ENCODE measurements around the gene TWF1. TPM values are rescaled to one million over a fixed set of nuclear protein-coding genes. Genes with fewer than 3 reads are reported as not detected.
"Not testable (repeated sequence)": the region's sequence is repeated elsewhere in the genome, so short reads cannot be mapped to it uniquely, and the experiment has no call there.

The TWF1 gene
- total RNA-seq (10 to 100 TPM; 23.4 to 53.3 (median 29.4) TPM), total RNA-seq (41.4 to 118 (median 62.1) reads per million in 29 experiments)
- 43.9 TPM for total RNA-seq (2013)

GRCh38 chr12:43805860-43806736 is at the start of gene TWF1:
TSS of gene TWF1 (minus strand) at chr12:43806317. CDS start at chr12:43806245, 72 bp downstream.
- POLR2A ChIA-PET = interaction anchor here (0.9 to 2.7 kb wide), 7 partner anchors 11 to 50 kb away, joined by 3 to 17 read pairs (median 6); partner anchors contain the start of genes IRAK4 (in 2 of the 2), PUS7L (in 2 of the 2) and TMEM117 (in 2 of the 2)
- H3K4me1 ChIP-seq (ENCODE audit: control insufficient read depth in 1 of 2, extremely low read depth in 1 of 2, insufficient read depth in 2 of 2, low read length in 2 of 2) = peaks cover 0 to 26% of the 10 kb centered on the region in 2 experiments
- ATAC-seq (replicated peaks in 1 of 4) = peak; percentile 91 to 93 (median 92)
- no peaks in the 10 kb centered on the region for H3K9me3 ChIP-seq
- peak within 1 kb of the TSS; percentile 100 for H3K27ac Mint-ChIP-seq
- peak within 1 kb of the TSS; percentile 89 to 91 for H3K4me3 ChIP-seq (ENCODE audit: control insufficient read depth in 1 of 2, extremely low read depth in 1 of 2, low read length in 1 of 2)
- under 1% methylated on average over 84 of the region's 89 CpGs for WGBS (ENCODE audit: insufficient coverage)
- peak within 1 kb of the TSS; percentile 93 to 100 (median 100) for H3K4me3 Mint-ChIP-seq
- CTCF ChIA-PET = interaction anchor here in 1 of 2 donors (0.7 to 4.9 kb wide), 7 partner anchors 26 to 77 kb away, joined by 3 to 30 read pairs (median 4); partner anchors contain the start of genes IRAK4, PUS7L and TMEM117
- peak; percentile 62 to 89 (median 78) for DNase-seq
- H3K9me3 Mint-ChIP-seq = no peaks in the 10 kb centered on the region
- peaks cover 36 to 58% (median 44%) of the 10 kb centered on the region in 3 donors for H3K4me1 Mint-ChIP-seq
- peak within 1 kb of the TSS; percentile 91 for H3K27ac ChIP-seq (ENCODE audit: low read length)
- peaks cover 5% of the 10 kb centered on the region for H3K36me3 Mint-ChIP-seq
- H3K27me3 Mint-ChIP-seq = no peaks in the 10 kb centered on the region
- H3K27me3 ChIP-seq (replicated peaks in 1 of 2; ENCODE audit: control insufficient read depth in 2 of 2, extremely low read depth in 1 of 2, insufficient read depth in 2 of 2, low read length in 1 of 2) = no peaks in the 10 kb centered on the region
- peaks cover 0 to 14% of the 10 kb centered on the region in 2 donors for H3K36me3 ChIP-seq (ENCODE audit: control insufficient read depth in 2 of 2, extremely low read depth in 1 of 2, insufficient read depth in 1 of 2, low read length in 1 of 2)

- no peaks in the 10 kb centered on the region for H3K4me1 Mint-ChIP-seq
- H3K4me3 Mint-ChIP-seq = no peak overlapping the region
- CTCF ChIA-PET = interaction anchor here in 1 of 2 donors (0.9 kb wide), 1 partner anchor 69 kb away, joined by 3 read pairs; no protein-coding TSS in a partner anchor
- POLR2A ChIA-PET = no interaction called here
- Histone ChIP-seq H3K27ac (ENCODE audit: low read length) (no peak overlapping the region), H3K4me1 (ENCODE audit: control insufficient read depth in 1 of 2, extremely low read depth in 1 of 2, insufficient read depth in 2 of 2, low read length in 2 of 2) (no peaks in the 10 kb centered on the region), H3K4me3 (ENCODE audit: control insufficient read depth in 1 of 2, extremely low read depth in 1 of 2, low read length in 1 of 2) (no peak overlapping the region), H3K36me3 (ENCODE audit: control insufficient read depth in 2 of 2, extremely low read depth in 1 of 2, insufficient read depth in 1 of 2, low read length in 1 of 2) (no peaks in the 10 kb centered on the region), H3K9me3 (no peaks in the 10 kb centered on the region), H3K27me3 (replicated peaks in 1 of 2; ENCODE audit: control insufficient read depth in 2 of 2, extremely low read depth in 1 of 2, insufficient read depth in 2 of 2, low read length in 1 of 2) (peaks cover 0 to 2% of the 10 kb centered on the region in 2 experiments)
- no CpG with 5 or more reads among the region's 1 CpG for WGBS (ENCODE audit: insufficient coverage)
- H3K27me3 Mint-ChIP-seq = no peaks in the 10 kb centered on the region
- DNase-seq (no peak), ATAC-seq (replicated peaks in 1 of 4) (no peak)
- peaks cover 2 to 3% (median 3%) of the 10 kb centered on the region in 3 donors for H3K9me3 Mint-ChIP-seq
- peaks cover 18% of the 10 kb centered on the region for H3K36me3 Mint-ChIP-seq
- no peak overlapping the region for H3K27ac Mint-ChIP-seq
Measured at GRCh38 chr12:43852744-43853143, 46.6 kb upstream of the TWF1 start.

- ChIA-PET CTCF (no interaction called here), POLR2A (no interaction called here)
- Histone ChIP-seq H3K27me3 (replicated peaks in 1 of 2; ENCODE audit: control insufficient read depth in 2 of 2, extremely low read depth in 1 of 2, insufficient read depth in 2 of 2, low read length in 1 of 2) (no peaks in the 10 kb centered on the region), H3K4me1 (ENCODE audit: control insufficient read depth in 1 of 2, extremely low read depth in 1 of 2, insufficient read depth in 2 of 2, low read length in 2 of 2) (no peaks in the 10 kb centered on the region), H3K27ac (ENCODE audit: low read length) (no peak overlapping the region), H3K4me3 (ENCODE audit: control insufficient read depth in 1 of 2, extremely low read depth in 1 of 2, low read length in 1 of 2) (no peak overlapping the region), H3K9me3 (no peaks in the 10 kb centered on the region), H3K36me3 (ENCODE audit: control insufficient read depth in 2 of 2, extremely low read depth in 1 of 2, insufficient read depth in 1 of 2, low read length in 1 of 2) (peaks cover 0 to 2% of the 10 kb centered on the region in 2 donors)
- H3K9me3 Mint-ChIP-seq = peaks cover 8 to 12% (median 11%) of the 10 kb centered on the region in 3 donors
- DNase-seq (no peak), ATAC-seq (replicated peaks in 1 of 4) (no peak)
- H3K4me1 Mint-ChIP-seq = no peaks in the 10 kb centered on the region
- WGBS (ENCODE audit: insufficient coverage) = 100% methylated on average over 3 of the region's 3 CpGs
- no peaks in the 10 kb centered on the region for H3K27me3 Mint-ChIP-seq
- H3K4me3 Mint-ChIP-seq = no peak overlapping the region
- peaks cover 41% of the 10 kb centered on the region for H3K36me3 Mint-ChIP-seq
- H3K27ac Mint-ChIP-seq = no peak overlapping the region
Measured at GRCh38 chr12:43848786-43849185, 42.7 kb upstream of the TWF1 start.

GRCh38 chr12:43848226-43848507 is 42.0 kb upstream of the TWF1 start:
- H3K9me3 Mint-ChIP-seq = peaks cover 8 to 12% (median 11%) of the 10 kb centered on the region in 3 donors
- POLR2A ChIA-PET = no interaction called here
- Histone ChIP-seq H3K4me1 (ENCODE audit: control insufficient read depth in 1 of 2, extremely low read depth in 1 of 2, insufficient read depth in 2 of 2, low read length in 2 of 2) (no peaks in the 10 kb centered on the region), H3K36me3 (ENCODE audit: control insufficient read depth in 2 of 2, extremely low read depth in 1 of 2, insufficient read depth in 1 of 2, low read length in 1 of 2) (peaks cover 0 to 2% of the 10 kb centered on the region in 2 donors), H3K27ac (ENCODE audit: low read length) (no peak overlapping the region), H3K4me3 (ENCODE audit: control insufficient read depth in 1 of 2, extremely low read depth in 1 of 2, low read length in 1 of 2) (no peak overlapping the region), H3K9me3 (no peaks in the 10 kb centered on the region), H3K27me3 (replicated peaks in 1 of 2; ENCODE audit: control insufficient read depth in 2 of 2, extremely low read depth in 1 of 2, insufficient read depth in 2 of 2, low read length in 1 of 2) (no peaks in the 10 kb centered on the region)
- CTCF ChIA-PET = no interaction called here
- no peak overlapping the region for H3K27ac Mint-ChIP-seq
- H3K4me1 Mint-ChIP-seq = no peaks in the 10 kb centered on the region
- WGBS (ENCODE audit: insufficient coverage) = 100% methylated on average over 1 of the region's 4 CpGs
- H3K36me3 Mint-ChIP-seq = peaks cover 41% of the 10 kb centered on the region
- H3K4me3 Mint-ChIP-seq = no peak overlapping the region
- DNase-seq = no peak
- no peak for ATAC-seq (replicated peaks in 1 of 4)
- H3K27me3 Mint-ChIP-seq = no peaks in the 10 kb centered on the region

GRCh38 chr12:43847425-43848225 is 41.5 kb upstream of the TWF1 start:
- H3K4me1 ChIP-seq (ENCODE audit: control insufficient read depth in 1 of 2, extremely low read depth in 1 of 2, insufficient read depth in 2 of 2, low read length in 2 of 2); CTCF ChIA-PET; POLR2A ChIA-PET; H3K27ac Mint-ChIP-seq; H3K36me3 ChIP-seq (ENCODE audit: control insufficient read depth in 2 of 2, extremely low read depth in 1 of 2, insufficient read depth in 1 of 2, low read length in 1 of 2); H3K9me3 ChIP-seq; H3K4me3 Mint-ChIP-seq; ATAC-seq (replicated peaks in 1 of 4); H3K27me3 Mint-ChIP-seq; H3K4me3 ChIP-seq (ENCODE audit: control insufficient read depth in 1 of 2, extremely low read depth in 1 of 2, low read length in 1 of 2); H3K27me3 ChIP-seq (replicated peaks in 1 of 2; ENCODE audit: control insufficient read depth in 2 of 2, extremely low read depth in 1 of 2, insufficient read depth in 2 of 2, low read length in 1 of 2); H3K27ac ChIP-seq (ENCODE audit: low read length); DNase-seq; H3K4me1 Mint-ChIP-seq: not testable (repeated sequence)
- 83% methylated on average over 1 of the region's 4 CpGs for WGBS (ENCODE audit: insufficient coverage)
- peaks cover 41% of the 10 kb centered on the region for H3K36me3 Mint-ChIP-seq
- peaks cover 8 to 12% (median 11%) of the 10 kb centered on the region in 3 donors for H3K9me3 Mint-ChIP-seq

- ATAC-seq (replicated peaks in 1 of 4) = no peak
- no peak overlapping the region for H3K27ac Mint-ChIP-seq
Measured at GRCh38 chr12:43842259-43842658, 36.1 kb upstream of the TWF1 start.

More at GRCh38 chr12:43842259-43842658, 36.1 kb upstream of the TWF1 start:
- Mint-ChIP-seq H3K4me3 (no peak overlapping the region), H3K27me3 (no peaks in the 10 kb centered on the region), H3K4me1 (peaks cover 5 to 15% (median 9%) of the 10 kb centered on the region in 3 donors), H3K9me3 (peaks cover 0 to 5% (median 5%) of the 10 kb centered on the region in 3 donors), H3K36me3 (peaks cover 21% of the 10 kb centered on the region)
- WGBS (ENCODE audit: insufficient coverage) = no CpG with 5 or more reads among the region's 1 CpG
- Histone ChIP-seq H3K9me3 (no peaks in the 10 kb centered on the region), H3K36me3 (ENCODE audit: control insufficient read depth in 2 of 2, extremely low read depth in 1 of 2, insufficient read depth in 1 of 2, low read length in 1 of 2) (peaks cover 0 to 2% of the 10 kb centered on the region in 2 donors), H3K27me3 (replicated peaks in 1 of 2; ENCODE audit: control insufficient read depth in 2 of 2, extremely low read depth in 1 of 2, insufficient read depth in 2 of 2, low read length in 1 of 2) (no peaks in the 10 kb centered on the region), H3K4me3 (ENCODE audit: control insufficient read depth in 1 of 2, extremely low read depth in 1 of 2, low read length in 1 of 2) (no peak overlapping the region), H3K4me1 (ENCODE audit: control insufficient read depth in 1 of 2, extremely low read depth in 1 of 2, insufficient read depth in 2 of 2, low read length in 2 of 2) (no peaks in the 10 kb centered on the region), H3K27ac (ENCODE audit: low read length) (no peak overlapping the region)
- POLR2A ChIA-PET = no interaction called here
- CTCF ChIA-PET = no interaction called here
- DNase-seq = no peak

Data from T-cell (primary cell).